GM18858 (cell line): ENCODE measurements around the gene FBXO47.
"Not testable (repeated sequence)": the region's sequence is repeated elsewhere in the genome, so short reads cannot be mapped to it uniquely, and the experiment has no call there.

Experiments
- ATAC-seq: cut with Tn5 transposase; IDR thresholded peaks from one replicate; pipeline ENCODE4 v1.9.1; 2021; ENCODE audit not compliant: unreplicated experiment

Gene FBXO47

DNA sequence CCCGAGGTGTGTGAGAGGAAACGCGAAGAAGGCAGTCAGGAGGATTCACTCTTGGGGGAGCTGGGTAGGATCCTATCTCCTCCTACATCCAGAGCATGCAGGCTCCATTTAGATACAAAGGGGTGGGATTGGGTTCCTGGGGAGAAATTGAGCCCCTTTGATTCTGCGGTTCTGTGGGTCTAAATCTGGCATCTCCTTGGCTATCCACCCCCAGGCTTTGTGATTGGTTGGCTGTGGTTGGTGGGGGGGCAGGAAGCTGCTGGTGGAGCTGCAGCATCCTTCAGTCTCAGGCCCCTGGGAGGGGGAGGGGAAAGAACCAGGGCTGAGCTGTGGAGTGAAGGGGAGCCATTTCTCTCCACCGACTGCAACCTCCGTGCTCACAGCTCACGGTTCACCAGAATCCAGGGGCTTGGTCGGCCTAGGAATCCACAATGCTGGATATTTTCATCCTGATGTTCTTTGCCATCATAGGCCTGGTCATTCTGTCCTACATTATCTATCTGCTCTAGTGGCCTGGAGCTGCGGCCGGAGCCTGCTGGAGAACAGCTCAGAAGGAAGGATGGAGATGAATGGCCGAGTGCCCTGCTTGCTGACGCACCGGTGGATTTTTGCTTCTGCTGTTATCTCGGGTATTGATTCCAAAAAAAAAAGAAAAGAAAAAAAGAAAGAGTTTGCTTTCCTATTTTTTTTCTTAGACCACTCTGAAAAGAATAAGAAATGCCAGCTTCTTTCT, 41.8 kb downstream of the FBXO47 start, which contains the start of gene LASP1NB:
Gene LASP1NB, plus strand, starts transcription at position 352 of the 733 bp plus-strand sequence.
- no peak for ATAC-seq

DNA sequence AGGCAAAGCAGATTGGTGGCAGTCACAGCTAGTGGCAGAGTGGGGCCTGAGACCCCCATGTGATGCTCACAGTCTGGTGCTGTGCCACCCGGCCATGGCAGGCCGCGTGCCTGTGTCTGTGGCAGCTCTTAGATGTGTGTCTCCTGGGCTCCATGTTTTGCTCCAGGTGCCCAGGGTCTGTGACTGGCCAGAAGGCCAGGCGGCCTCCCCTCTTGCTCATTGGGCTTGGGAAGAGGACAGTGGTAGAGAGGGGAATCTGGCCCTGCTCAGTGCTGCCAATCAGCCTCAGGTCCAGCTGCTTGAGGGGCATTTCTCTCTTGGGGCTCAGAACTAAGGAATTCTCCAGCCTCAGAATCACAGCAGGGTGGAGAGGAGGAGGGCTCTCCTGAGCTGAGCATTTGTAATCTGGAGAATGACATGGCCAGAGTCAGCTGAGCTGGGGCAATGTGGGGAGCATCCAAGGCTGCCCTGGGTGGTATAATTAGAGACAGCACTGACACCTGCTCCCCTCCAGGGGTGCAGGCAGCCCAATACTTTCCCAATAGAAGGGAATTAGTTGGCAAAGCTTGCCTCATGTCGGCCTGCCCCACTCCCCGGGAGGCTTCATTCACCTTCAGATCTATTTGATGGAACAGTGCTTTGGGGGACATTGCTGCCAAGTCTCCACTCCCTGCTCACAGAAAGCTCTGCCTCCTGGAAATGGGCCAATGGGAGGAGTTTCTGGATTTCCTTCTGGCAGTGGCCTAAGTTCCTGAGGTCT, 44.5 kb downstream of the FBXO47 start:
- no peak for ATAC-seq

DNA sequence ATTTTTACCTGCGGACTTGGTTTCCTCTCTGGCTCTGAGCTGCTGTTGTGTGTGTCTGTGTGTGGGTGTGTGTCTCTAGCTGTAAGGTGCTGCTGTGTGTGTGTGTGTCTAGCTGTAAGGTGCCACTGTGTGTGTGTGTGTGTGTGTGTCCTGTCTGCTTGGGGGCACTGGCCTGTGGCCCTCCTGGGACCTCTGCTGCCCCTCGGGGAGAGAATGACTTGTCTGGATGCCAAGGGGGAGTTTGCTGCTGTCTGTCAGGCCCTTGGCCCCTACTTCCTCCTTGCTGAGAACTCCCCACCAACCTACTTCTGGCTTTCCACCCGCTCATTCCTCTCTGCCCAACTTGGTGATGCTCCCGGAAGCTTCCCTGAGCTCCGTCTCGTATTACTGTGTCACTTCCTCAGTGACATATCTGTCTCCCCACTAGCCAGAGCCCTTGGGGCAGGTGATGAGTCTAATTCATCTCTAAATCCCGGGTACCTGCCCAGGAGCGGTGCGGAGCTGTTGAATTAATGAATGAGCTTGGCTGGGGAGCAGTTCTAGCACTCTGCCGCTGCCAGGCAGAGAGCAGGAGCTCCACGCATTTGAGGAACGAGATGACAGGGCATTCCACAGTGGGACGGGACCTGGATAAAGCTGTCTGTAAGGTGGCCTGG, 45.3 kb downstream of the FBXO47 start:
- ATAC-seq, result no peak

DNA sequence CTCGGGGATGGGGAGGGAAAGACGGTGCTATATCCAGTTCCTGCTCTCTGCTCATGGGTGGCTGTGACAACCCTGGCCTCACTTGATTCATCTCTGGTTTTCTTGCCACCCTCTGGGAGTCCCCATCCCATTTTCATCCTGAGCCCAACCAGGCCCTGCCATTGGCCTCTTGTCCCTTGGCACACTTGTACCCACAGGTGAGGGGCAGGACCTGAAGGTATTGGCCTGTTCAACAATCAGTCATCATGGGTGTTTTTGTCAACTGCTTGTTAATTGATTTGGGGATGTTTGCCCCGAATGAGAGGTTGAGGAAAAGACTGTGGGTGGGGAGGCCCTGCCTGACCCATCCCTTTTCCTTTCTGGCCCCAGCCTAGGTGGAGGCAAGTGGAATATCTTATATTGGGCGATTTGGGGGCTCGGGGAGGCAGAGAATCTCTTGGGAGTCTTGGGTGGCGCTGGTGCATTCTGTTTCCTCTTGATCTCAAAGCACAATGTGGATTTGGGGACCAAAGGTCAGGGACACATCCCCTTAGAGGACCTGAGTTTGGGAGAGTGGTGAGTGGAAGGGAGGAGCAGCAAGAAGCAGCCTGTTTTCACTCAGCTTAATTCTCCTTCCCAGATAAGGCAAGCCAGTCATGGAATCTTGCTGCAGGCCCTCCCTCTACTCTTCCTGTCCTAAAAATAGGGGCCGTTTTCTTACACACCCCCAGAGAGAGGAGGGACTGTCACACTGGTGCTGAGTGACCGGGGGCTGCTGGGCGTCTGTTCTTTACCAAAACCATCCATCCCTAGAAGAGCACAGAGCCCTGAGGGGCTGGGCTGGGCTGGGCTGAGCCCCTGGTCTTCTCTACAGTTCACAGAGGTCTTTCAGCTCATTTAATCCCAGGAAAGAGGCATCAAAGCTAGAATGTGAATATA, 46.6 kb downstream of the FBXO47 start:
- no peak for ATAC-seq

DNA sequence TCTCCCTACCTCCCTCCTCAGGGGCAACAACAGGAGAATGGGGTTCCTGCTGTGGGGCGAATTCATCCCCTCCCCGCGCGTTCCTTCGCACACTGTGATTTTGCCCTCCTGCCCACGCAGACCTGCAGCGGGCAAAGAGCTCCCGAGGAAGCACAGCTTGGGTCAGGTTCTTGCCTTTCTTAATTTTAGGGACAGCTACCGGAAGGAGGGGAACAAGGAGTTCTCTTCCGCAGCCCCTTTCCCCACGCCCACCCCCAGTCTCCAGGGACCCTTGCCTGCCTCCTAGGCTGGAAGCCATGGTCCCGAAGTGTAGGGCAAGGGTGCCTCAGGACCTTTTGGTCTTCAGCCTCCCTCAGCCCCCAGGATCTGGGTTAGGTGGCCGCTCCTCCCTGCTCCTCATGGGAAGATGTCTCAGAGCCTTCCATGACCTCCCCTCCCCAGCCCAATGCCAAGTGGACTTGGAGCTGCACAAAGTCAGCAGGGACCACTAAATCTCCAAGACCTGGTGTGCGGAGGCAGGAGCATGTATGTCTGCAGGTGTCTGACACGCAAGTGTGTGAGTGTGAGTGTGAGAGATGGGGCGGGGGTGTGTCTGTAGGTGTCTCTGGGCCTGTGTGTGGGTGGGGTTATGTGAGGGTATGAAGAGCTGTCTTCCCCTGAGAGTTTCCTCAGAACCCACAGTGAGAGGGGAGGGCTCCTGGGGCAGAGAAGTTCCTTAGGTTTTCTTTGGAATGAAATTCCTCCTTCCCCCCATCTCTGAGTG, 47.7 kb downstream of the FBXO47 start:
- no peak for ATAC-seq

DNA sequence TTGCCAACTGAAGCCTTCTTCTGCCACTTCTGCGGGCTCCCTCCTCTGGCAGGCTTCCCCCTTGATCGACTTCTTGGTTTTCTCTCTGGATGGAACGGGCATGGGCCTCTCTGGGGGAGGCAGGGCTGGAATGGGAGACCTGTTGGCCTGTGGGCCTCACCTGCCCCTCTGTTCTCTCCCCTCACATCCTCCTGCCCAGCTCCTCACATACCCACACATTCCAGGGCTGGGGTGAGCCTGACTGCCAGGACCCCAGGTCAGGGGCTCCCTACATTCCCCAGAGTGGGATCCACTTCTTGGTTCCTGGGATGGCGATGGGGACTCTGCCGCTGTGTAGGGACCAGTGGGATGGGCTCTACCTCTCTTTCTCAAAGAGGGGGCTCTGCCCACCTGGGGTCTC, 48.3 kb downstream of the FBXO47 start:
- no peak for ATAC-seq

DNA sequence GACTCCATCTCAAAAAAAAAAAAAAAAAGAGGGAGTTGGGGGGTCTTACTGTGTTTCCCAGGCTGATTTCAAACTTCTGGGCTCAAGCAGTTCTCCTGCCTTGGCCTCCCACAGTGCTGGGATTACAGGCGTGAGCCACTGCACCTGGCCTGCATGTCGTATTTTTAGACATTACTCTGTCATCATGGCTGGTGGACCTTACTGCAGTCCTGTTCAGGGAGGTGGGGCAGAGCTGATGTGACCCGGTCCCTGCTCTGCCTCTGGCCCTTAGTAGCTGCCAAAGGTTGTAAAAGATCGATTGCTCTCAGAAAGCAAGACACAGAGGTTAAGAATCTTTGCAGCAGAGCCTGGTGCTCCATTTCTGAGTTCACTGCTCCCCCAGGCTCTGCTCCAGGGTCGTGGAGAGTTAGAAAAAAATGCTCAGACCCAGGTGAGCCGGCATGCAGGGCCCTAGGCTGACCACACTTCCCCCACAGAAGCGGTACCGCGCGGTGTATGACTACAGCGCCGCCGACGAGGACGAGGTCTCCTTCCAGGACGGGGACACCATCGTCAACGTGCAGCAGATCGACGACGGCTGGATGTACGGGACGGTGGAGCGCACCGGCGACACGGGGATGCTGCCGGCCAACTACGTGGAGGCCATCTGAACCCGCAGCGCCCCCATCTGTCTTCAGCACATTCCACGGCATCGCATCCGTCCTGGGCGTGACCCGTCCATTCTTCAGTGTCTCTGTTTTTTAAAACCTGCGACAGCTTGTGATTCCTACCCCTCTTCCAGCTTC, 48.9 kb downstream of the FBXO47 start:
- no peak for ATAC-seq

DNA sequence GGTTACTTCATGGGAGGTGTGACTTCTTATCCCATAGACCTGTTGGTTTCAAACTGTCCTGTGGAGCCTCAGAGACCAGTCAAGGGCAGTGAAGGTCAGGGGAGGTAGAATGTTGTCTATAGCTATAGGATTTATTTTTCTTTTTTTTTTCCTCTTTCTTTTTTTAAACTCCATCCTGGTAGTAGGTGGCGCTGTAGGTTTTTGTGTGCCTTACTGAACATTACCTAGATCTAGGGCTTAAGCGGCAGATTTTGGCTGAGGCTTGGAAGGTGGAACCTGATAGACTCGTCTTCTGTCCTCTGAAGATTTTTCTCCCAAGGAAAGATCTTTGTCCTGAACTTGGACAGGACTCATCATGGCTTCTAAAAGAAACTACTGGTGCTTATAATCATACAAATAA, 49.9 kb downstream of the FBXO47 start:
- ATAC-seq, result no peak

DNA sequence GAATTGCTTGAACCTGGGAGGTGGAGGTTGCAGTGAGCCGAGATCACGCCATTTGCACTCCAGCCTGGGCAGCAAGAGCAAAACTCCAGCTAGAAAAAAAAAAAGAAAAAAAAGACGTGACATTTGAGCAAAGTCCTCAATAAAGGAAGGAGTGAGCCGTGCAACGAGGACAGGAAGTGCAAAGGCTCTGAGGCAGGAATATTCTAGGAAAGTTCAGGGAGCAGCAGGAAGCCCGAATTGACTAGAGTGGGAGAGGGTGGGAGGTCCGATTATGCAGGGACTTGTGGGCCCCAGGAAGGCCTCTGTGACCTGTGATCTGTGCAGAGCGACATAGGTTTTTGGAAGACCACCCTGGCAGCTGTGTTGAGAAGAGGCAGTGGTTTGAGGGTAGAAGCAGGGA, 50.4 kb downstream of the FBXO47 start:
- ATAC-seq, result no peak

DNA sequence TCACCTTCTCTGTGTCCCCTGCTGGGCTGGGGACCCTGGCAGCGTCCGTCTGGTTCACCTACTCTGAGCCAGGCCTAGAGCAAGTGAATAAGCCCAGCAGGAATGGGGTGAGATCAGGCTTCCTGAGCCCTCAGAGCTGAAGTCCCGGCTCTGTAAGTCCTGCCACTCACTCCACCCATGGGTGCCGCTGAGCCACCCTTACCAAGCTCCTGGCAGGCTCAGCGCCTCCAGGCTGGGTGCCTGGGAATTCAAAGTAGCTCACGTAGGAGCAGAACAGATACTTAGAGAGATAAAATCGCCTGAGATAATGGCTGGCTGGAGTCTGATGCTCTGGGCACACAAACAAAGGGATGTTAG, 51.6 kb downstream of the FBXO47 start:
- no peak for ATAC-seq

DNA sequence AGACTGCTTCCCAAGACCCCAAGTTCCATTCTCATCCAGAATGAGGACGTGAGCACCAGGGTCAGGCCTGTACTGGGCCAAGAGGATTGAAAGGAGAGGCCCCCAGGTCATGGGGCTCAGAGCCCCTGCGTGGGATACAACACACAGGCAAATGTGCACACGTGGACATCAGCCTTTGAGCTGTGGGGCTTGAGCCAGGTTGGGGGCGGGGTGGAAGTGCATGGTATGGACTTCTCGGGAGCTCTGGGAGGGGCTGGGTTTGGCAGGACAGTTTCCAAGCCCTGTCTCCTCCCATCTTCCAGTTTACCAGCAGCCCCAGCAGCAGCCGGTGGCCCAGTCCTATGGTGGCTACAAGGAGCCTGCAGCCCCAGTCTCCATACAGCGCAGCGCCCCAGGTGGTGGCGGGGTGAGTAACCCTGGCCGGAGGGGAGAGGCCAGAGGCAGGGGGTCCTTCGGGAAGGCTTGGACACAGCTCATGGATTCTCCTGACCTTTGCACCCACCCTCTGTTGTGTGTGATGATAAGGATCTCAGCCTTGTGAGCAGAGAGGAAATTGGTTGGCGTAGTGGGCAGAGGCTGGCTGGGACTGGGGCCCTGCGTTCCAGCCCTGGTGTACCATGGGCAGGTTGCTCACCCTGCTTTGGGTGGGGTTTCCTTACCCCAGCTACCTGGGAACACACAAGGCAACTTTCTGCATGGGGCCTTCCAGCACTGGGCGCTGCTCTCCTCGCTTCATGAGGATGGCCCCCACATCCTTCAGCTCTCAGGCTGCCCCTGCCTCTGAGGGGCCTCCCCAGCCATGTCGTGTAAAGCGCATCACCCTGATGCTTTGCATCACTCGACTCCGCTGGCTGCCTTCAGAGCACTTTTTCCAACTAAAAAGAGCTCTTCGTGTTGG, 52.2 kb downstream of the FBXO47 start:
- no peak for ATAC-seq

DNA sequence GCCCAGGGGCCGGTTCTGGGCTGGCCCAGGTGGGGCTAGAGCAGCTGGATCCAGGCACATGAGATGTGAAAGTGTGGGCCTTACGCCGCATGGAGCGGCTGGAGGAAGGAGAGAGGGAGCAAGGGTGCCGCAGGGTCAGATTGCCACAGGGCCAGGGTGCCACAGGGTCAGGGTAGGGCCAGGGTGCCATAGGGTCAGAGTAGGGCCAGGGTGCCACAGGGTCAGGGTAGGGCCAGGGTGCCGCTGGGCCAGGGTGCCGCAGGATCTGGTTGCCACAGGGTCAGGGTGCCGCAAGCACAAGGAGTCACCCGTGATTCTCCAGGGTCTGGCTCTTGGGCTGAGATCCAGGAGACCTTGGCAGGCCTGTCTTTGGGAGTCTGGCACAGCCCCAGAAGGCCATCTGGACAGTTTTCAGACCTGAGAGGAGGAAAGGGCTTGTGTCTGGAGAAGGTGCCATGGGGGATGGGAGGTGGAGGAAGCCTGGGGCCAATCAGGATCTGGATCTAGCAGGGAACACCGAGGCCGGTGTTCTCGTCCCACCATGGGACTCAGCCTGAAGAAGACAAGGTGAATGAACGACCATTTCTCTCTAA, 54.9 kb downstream of the FBXO47 start:
- ATAC-seq, result no peak

DNA sequence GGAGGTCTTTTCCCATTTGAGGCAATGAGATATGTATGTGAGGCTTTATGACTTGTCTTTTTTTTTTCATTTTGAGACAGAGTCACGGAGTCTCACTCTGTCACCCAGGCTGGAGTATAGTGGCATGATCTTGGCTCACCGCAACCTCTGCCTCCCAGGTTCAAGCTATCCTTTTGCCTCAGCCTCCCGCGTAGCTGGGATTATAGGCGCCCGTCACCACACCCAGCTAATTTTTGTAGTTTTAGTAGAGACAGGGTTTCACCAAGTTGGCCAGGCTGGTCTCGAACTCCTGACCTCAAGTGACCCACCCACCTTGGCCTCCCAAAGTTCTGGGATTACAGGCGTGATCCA, 55.5 kb downstream of the FBXO47 start:
- ATAC-seq, result not testable (repeated sequence)

DNA sequence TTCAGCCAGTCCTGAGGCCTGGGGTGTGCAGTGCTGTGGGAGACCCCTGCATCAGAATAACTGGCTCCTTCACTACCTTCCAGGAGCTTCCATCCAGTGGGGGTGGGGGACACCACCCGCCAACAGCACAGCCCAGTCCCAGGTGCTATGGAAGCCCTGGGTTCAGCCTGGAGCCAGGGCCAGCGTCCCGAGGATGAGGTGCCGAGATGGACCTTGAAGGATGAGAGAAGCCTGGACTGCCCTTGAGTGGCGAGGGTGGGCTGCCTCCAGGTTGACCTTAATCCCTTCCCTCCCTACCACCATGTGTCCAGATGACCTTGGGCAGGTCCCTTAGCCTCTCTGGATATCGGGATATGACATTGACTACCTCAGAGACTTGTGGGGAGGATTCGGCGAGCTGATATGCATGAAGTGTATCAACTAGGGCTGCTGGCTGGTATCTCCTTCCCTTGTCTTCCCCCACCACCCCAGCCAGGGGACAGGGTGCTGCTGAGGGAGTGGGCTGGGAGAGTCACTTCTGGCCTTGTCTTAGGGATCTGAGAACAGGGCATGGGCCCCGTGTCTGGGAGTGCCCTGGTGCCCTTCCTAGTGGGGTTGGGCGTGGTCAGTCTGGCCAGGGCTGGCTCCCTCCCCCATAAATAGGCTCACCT, 56.0 kb downstream of the FBXO47 start:
- ATAC-seq, result no peak

DNA sequence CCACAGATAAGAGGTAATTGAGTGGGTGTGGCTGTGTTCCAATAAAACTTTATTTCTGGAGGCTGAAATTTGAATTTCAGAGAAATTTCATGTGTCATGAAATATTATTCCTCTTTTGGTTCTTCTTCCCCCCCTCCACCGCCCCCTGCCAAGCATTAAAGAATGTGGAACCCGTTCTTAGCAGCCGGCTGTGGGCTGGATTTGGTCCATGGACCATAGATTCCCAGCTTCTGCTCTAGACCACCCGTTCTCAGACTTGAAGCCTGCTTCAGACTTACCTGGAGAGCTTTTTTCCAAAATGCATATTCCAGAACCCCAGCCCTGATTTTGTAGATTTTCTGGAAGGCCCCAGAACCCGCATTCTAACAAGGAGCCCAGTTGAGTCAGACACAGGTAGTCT, 56.9 kb downstream of the FBXO47 start:
- ATAC-seq, result no peak

DNA sequence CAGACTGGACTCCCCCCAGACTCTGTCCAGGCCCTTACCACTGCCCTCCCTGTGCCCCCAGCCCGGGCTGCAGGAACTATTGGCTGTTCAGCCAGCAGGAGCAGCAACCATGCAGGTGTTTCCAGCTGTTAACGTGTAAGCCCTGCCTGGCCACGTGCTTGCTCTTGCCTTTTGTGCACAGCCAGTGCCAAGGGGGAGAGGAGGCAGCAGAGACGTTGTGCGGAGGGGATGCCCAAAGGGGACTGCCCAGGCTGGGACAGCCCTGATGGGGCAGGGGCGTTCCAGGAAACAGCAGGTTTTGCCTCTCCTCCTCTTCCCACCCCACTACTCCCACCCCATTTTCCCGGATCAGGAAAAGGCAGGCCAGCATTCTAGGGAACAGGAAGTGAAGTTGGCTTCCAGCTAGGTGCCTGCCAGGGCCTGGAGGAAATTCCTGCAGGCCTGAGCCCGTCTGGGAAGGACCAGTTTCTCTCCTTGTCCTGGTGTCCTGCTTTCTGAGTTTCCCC, 58.5 kb downstream of the FBXO47 start:
- ATAC-seq, result no peak

DNA sequence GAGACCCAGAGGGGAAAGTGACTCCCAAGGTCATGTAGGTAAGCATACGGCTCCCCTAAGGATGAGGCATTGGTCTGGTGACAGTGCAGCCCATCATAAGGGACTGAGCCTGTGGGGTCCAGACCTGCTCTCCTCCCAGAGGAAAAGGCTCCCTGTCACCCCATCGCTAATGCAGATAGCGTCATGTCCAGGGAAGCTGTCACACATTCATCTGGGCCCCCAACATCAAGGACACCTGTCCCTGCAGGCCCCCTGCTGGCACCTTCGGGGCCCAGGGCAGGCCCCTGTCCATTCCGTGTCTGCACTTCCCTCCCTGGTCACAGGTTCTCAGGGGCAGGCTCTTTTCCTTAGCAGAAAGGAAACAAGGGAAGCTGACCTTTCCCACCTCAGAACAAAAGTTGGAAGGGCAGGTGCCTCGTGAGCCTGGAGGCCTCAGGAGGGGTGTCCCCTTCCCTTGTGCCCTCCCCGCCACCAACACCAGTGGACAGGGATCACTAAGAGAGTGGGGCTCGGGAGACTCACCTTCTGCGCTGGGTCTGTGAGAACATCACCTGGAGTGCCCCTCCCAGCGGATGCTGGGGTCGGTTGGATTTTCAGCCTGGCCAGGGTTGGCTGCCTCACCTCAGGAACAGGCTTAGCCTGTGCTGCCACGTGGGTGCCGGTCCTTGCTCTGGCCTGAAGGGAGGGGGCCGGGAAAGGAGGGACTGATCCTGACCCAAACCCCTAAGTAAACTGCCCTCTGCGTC, 59.1 kb downstream of the FBXO47 start:
- ATAC-seq, result no peak
